IMR-90 (cell line): Measurements from ENCODE around the gene HEXIM1. TPM values are rescaled to one million over a fixed set of nuclear protein-coding genes. Genes with fewer than 3 reads are reported as not detected.

ENCODE experiments used
- ATAC-seq: fragments of 200-7000 bp; cut with Tn5 transposase; 2 replicates; pipeline ENCODE4 v1.9.1; 2020; ENCODE audit warnings: low read depth, mild to moderate bottlenecking, moderate library complexity
- BruUV-seq: library from RNA; stranded (reverse); fragments of 400-500 nt; replicated peaks from 2 replicates; lab custom pipeline; 2021; lab: Mats Ljungman, UMichigan
- CTCF ChIA-PET: fragments of 300-600 bp; formaldehyde crosslinking; extraction: SDS; loops from one replicate; lab custom pipeline; 2021; ENCODE audit warnings: antibody characterized with exemption; lab: Yijun Ruan, JAX
- POLR2A ChIA-PET: fragments of 300-600 bp; sonication (Branson Sonifier 250); formaldehyde crosslinking; loops from one replicate; lab custom pipeline; 2022; ENCODE audit warnings: antibody characterized with exemption; ENCODE audit not compliant: unreplicated experiment; lab: Charles Lee
- DNase-seq: peaks from one replicate; pipeline ENCODE4 v3.0.0; 2013
- H2AFZ ChIP-seq: replicated peaks from 2 replicates; pipeline ENCODE3; 2013; ENCODE audit warnings: low read length, mild to moderate bottlenecking; ENCODE audit not compliant: poor library complexity
- H2AK5ac ChIP-seq: 2 replicates; pipeline ENCODE4 v1.6.1; 2013; ENCODE audit warnings: low read depth, low read length, inconsistent platforms
- H2AK9ac ChIP-seq: replicated peaks from 2 replicates; pipeline ENCODE3; 2013; ENCODE audit warnings: mild to moderate bottlenecking, low read depth, low read length, moderate library complexity; ENCODE audit not compliant: poor library complexity
- H2BK120ac ChIP-seq: 2 replicates; pipeline ENCODE4 v1.6.1; 2013; ENCODE audit warnings: low read depth, low read length, inconsistent platforms
- H2BK15ac ChIP-seq: 3 replicates; pipeline ENCODE4 v1.6.1; 2013; ENCODE audit warnings: low read depth, low read length, inconsistent platforms
- H2BK20ac ChIP-seq: 2 replicates; pipeline ENCODE4 v1.6.1; 2013; ENCODE audit warnings: low read depth, mild to moderate bottlenecking, inconsistent platforms, low read length, moderate library complexity
- H2BK5ac ChIP-seq: 2 replicates; pipeline ENCODE4 v1.6.1; 2013; ENCODE audit warnings: mild to moderate bottlenecking, low read depth, low read length, inconsistent platforms; ENCODE audit not compliant: poor library complexity, severe bottlenecking
- H3K14ac ChIP-seq: replicated peaks from 2 replicates; pipeline ENCODE4 v1.6.1; 2013; ENCODE audit warnings: low read depth, low read length, inconsistent platforms
- H3K18ac ChIP-seq: 2 replicates; pipeline ENCODE4 v1.6.1; 2013; ENCODE audit warnings: low read depth, low read length, control low read depth
- H3K23ac ChIP-seq: 2 replicates; pipeline ENCODE4 v1.6.1; 2013; ENCODE audit warnings: low read depth, low read length, inconsistent platforms
- H3K27ac ChIP-seq: 2 replicates; pipeline ENCODE4 v1.5.1; 2013; ENCODE audit warnings: mild to moderate bottlenecking, control low read depth, low read length; ENCODE audit not compliant: insufficient read depth
- H3K27me3 ChIP-seq: 2 replicates; pipeline ENCODE4 v1.6.1; 2013; ENCODE audit warnings: low read length; ENCODE audit not compliant: control insufficient read depth, insufficient read depth
- H3K36me3 ChIP-seq: 2 replicates; pipeline ENCODE4 v1.6.1; 2013; ENCODE audit warnings: low read length, mixed read lengths; ENCODE audit not compliant: control insufficient read depth, insufficient read depth
- H3K4ac ChIP-seq: 2 replicates; pipeline ENCODE4 v1.6.1; 2013; ENCODE audit warnings: low read depth, low read length, inconsistent platforms
- H3K4me1 ChIP-seq: 2 replicates; pipeline ENCODE4 v1.6.1; 2013; ENCODE audit warnings: low read length, mixed read lengths; ENCODE audit not compliant: control insufficient read depth, insufficient read depth
- H3K4me2 ChIP-seq: 2 replicates; pipeline ENCODE4 v1.6.1; 2013; ENCODE audit warnings: low read depth, mild to moderate bottlenecking, control low read depth, low read length, moderate library complexity
- H3K4me3 ChIP-seq: 2 replicates; pipeline ENCODE4 v1.5.1; 2013; ENCODE audit warnings: low read depth, mild to moderate bottlenecking, control low read depth, low read length, moderate library complexity; ENCODE audit not compliant: insufficient read depth
- H3K56ac ChIP-seq: 2 replicates; pipeline ENCODE4 v1.6.1; 2013; ENCODE audit warnings: low read length, inconsistent platforms; ENCODE audit not compliant: insufficient read depth; ENCODE audit errors: extremely low read depth
- H3K79me1 ChIP-seq, 2 experiments: 2 replicates each; pipeline ENCODE4 v1.6.1; 2013; ENCODE audit warnings: low read length in 2 of 2, inconsistent platforms in 1 of 2, low read depth in 1 of 2
- H3K9ac ChIP-seq: 2 replicates; pipeline ENCODE4 v1.6.1; 2013; ENCODE audit warnings: low read depth, low read length, control low read depth
- H3K9me1 ChIP-seq: 2 replicates; pipeline ENCODE4 v1.6.1; 2013; ENCODE audit warnings: low read length, inconsistent platforms; ENCODE audit not compliant: insufficient read depth
- H3K9me3 ChIP-seq: 2 replicates; pipeline ENCODE4 v1.6.1; 2013; ENCODE audit warnings: low read length; ENCODE audit not compliant: control insufficient read depth, insufficient read depth
- H4K20me1 ChIP-seq: 2 replicates; pipeline ENCODE4 v1.6.1; 2013; ENCODE audit warnings: low read length, inconsistent platforms; ENCODE audit not compliant: insufficient read depth
- H4K5ac ChIP-seq: 2 replicates; pipeline ENCODE4 v1.6.1; 2013; ENCODE audit warnings: mild to moderate bottlenecking, low read depth, low read length, control low read depth
- H4K8ac ChIP-seq, 2 experiments: 2 replicates each; pipeline ENCODE4 v1.6.1; 2013; ENCODE audit warnings: low read depth in 2 of 2, low read length in 2 of 2, control low read depth in 1 of 2, inconsistent platforms in 1 of 2
- H4K91ac ChIP-seq: 2 replicates; pipeline ENCODE4 v1.6.1; 2013; ENCODE audit warnings: low read depth, low read length, inconsistent platforms; ENCODE audit not compliant: insufficient read depth
- BHLHE40 ChIP-seq: fragments of 150-350 bp; IDR thresholded peaks from 2 replicates; pipeline ENCODE4 v1.6.1; 2016; ENCODE audit warnings: mild to moderate bottlenecking, low read depth, low read length
- CEBPB ChIP-seq: IDR thresholded peaks from 2 replicates; pipeline ENCODE4 v1.6.1; 2012; ENCODE audit warnings: low read depth, low read length, improper control_type of control experiment
- CHD1 ChIP-seq: IDR thresholded peaks from 2 replicates; pipeline ENCODE4 v1.6.1; 2012; ENCODE audit warnings: low read depth, low read length, improper control_type of control experiment
- FOS ChIP-seq: fragments of 150-350 bp; IDR thresholded peaks from 2 replicates; pipeline ENCODE4 v1.6.1; 2016; ENCODE audit warnings: low read depth, low read length
- MAFK ChIP-seq: IDR thresholded peaks from 2 replicates; pipeline ENCODE4 v1.6.1; 2012; ENCODE audit warnings: low read depth, low read length, improper control_type of control experiment
- MAZ ChIP-seq: IDR thresholded peaks from 2 replicates; pipeline ENCODE4 v1.6.1; 2012; ENCODE audit warnings: low read depth, mild to moderate bottlenecking, low read length, improper control_type of control experiment, moderate library complexity, borderline replicate concordance
- MXI1 ChIP-seq: IDR thresholded peaks from 2 replicates; pipeline ENCODE4 v1.6.1; 2012; ENCODE audit warnings: low read depth, mild to moderate bottlenecking, low read length, moderate library complexity, borderline replicate concordance
- NFE2L2 ChIP-seq: fragments of 150-350 bp; IDR thresholded peaks from 2 replicates; pipeline ENCODE4 v1.6.1; 2016; ENCODE audit warnings: low read depth, mild to moderate bottlenecking, low read length
- POLR2A ChIP-seq: IDR thresholded peaks from 2 replicates; pipeline ENCODE4 v1.6.1; 2012; ENCODE audit warnings: mild to moderate bottlenecking, low read depth, low read length
- RAD21 ChIP-seq: IDR thresholded peaks from 2 replicates; pipeline ENCODE4 v1.6.1; 2012; ENCODE audit warnings: low read length, improper control_type of control experiment
- RCOR1 ChIP-seq: IDR thresholded peaks from 2 replicates; pipeline ENCODE4 v1.6.1; 2012; ENCODE audit warnings: mild to moderate bottlenecking, low read length, improper control_type of control experiment; ENCODE audit not compliant: insufficient replicate concordance
- RFX5 ChIP-seq: IDR thresholded peaks from 2 replicates; pipeline ENCODE4 v1.8.0; 2012; ENCODE audit warnings: low read depth, mild to moderate bottlenecking, low read length, moderate library complexity
- SMC3 ChIP-seq: fragments of 150-350 bp; IDR thresholded peaks from 2 replicates; pipeline ENCODE4 v1.6.1; 2016; ENCODE audit warnings: low read depth, mild to moderate bottlenecking, antibody characterized with exemption, low read length, moderate library complexity
- dilution Hi-C: fragments of 300-500 bp; cut with HindIII; formaldehyde crosslinking; loops from one replicate; pipeline ENCODE4 v1.14.3; 2018; ENCODE audit warnings: low sequenced_read_pairs; ENCODE audit not compliant: unreplicated experiment
- in situ Hi-C: fragments of 300-500 bp; cut with MboI; formaldehyde crosslinking; loops from 3 replicates; pipeline ENCODE4 v1.14.3; 2019; ENCODE audit warnings: low sequenced_read_pairs, inconsistent platforms, mixed read lengths
- intact Hi-C: fragments of 100-400 bp; cut with micrococcal nuclease; formaldehyde crosslinking; loops from 2 replicates; pipeline ENCODE4 v1.10.0; 2022
- polyA plus RNA-seq, 3 experiments: library from polyadenylated mRNA; depleted of rRNA; stranded (reverse); fragments of >200 nt; gene quantifications; 2 replicates each; pipeline ENCODE4 v1.2.3, GENCODE V29; 2012; ENCODE audit warnings: low replicate concordance in 1 of 3
- total RNA-seq: library from RNA; depleted of rRNA; stranded (reverse); fragments of >200 nt; gene quantifications from 2 replicates; pipeline ENCODE4 v1.2.3, GENCODE V29; 2012
- TF ChIP-seq, protein P1 (sequence below): conservative IDR thresholded peaks from 2 replicates; pipeline ENCODE4 v1.5.1; 2012; ENCODE audit warnings: mild to moderate bottlenecking, low read depth, low read length, improper control_type of control experiment
- TF ChIP-seq, protein P2 (sequence below): fragments of 150-350 bp; IDR thresholded peaks from 2 replicates; pipeline ENCODE4 v1.6.1; 2017; ENCODE audit warnings: mild to moderate bottlenecking, antibody characterized with exemption, low read length, low read depth
- TF ChIP-seq, protein P3 (sequence below): fragments of 150-350 bp; IDR thresholded peaks from 2 replicates; pipeline ENCODE4 v1.6.1; 2016; ENCODE audit warnings: low read depth, mild to moderate bottlenecking, low read length, moderate library complexity, borderline replicate concordance

HEXIM1 gene
- total and polyA plus RNA-seq, 2 of the 4 experiments (the other 2 are of a cell fraction) = 5.9 to 14.5 TPM

DNA sequence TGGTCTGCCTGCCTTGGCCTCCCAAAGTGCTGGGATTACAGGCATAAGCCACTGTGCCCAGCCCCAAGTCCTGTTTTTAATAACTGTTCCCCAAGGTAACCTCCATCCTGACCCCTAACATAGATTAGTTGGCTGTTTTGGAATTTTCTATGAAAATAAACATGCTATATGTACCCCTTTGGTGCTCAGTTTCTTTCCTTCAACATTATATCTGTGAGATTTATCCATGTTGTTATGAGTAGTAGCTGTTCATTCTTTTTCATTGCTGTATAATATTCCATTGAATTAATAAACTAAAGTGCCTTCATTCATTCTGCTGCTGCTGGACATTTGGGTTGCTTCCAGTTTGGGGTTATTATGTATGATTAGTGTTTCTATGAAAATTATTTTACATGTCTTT is 47.1 kb downstream of the HEXIM1 start:
- H2BK5ac ChIP-seq = no peak overlapping the region
- H4K8ac ChIP-seq = no peak overlapping the region
- no peak overlapping the region for H4K5ac ChIP-seq
- no peak overlapping the region for H3K18ac ChIP-seq
- no peak overlapping the region for H2AFZ ChIP-seq
- no peak overlapping the region for H3K56ac ChIP-seq
- DNase-seq (no peak), ATAC-seq (no peak)
- no peak overlapping the region for H3K4me2 ChIP-seq
- ChIA-PET POLR2A (interaction anchor here (0.6 kb wide), 1 partner anchor 22 kb away, joined by 9 read pairs; no protein-coding TSS in a partner anchor), CTCF (interaction anchor here (1.4 to 1.9 kb wide), 2 partner anchors 46 to 60 kb away, joined by 6 to 12 read pairs; partner anchors contain the start of gene ACBD4)
- no peak overlapping the region for H2BK120ac ChIP-seq
- no peaks in the 10 kb centered on the region for H3K9me1 ChIP-seq
- no peaks in the 10 kb centered on the region for H4K20me1 ChIP-seq
- H2AK5ac ChIP-seq = no peak overlapping the region
- no peak overlapping the region for H3K23ac ChIP-seq
- no peak overlapping the region for H3K14ac ChIP-seq
- no peak overlapping the region for H3K4ac ChIP-seq
- no peak overlapping the region for H3K9ac ChIP-seq
- no peak overlapping the region for H3K4me3 ChIP-seq
- no peak overlapping the region for H4K91ac ChIP-seq
- H3K4me1 ChIP-seq = peaks cover 8% of the 10 kb centered on the region
- dilution Hi-C loops = no loop called here
- intact Hi-C loops = no loop called here
- no TSS peak for BruUV-seq
- H3K36me3 ChIP-seq = no peaks in the 10 kb centered on the region
- no peak overlapping the region for H2BK20ac ChIP-seq
- H3K79me1 ChIP-seq = no peaks in the 10 kb centered on the region
- H3K27me3 ChIP-seq = no peaks in the 10 kb centered on the region
- H2AK9ac ChIP-seq = no peak overlapping the region
- TF ChIP-seq, protein P1, sequence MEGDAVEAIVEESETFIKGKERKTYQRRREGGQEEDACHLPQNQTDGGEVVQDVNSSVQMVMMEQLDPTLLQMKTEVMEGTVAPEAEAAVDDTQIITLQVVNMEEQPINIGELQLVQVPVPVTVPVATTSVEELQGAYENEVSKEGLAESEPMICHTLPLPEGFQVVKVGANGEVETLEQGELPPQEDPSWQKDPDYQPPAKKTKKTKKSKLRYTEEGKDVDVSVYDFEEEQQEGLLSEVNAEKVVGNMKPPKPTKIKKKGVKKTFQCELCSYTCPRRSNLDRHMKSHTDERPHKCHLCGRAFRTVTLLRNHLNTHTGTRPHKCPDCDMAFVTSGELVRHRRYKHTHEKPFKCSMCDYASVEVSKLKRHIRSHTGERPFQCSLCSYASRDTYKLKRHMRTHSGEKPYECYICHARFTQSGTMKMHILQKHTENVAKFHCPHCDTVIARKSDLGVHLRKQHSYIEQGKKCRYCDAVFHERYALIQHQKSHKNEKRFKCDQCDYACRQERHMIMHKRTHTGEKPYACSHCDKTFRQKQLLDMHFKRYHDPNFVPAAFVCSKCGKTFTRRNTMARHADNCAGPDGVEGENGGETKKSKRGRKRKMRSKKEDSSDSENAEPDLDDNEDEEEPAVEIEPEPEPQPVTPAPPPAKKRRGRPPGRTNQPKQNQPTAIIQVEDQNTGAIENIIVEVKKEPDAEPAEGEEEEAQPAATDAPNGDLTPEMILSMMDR = no peak
- no peak for TF ChIP-seq MAFK
- no peak for TF ChIP-seq MAZ
- no peak for TF ChIP-seq POLR2A
- no peak for TF ChIP-seq RFX5
- no peak for TF ChIP-seq MXI1
- TF ChIP-seq CHD1 = no peak
- TF ChIP-seq NFE2L2 = no peak
- TF ChIP-seq BHLHE40 = no peak
- TF ChIP-seq FOS = no peak
- no peak for TF ChIP-seq RAD21
- TF ChIP-seq CEBPB = no peak
- TF ChIP-seq, protein P2, sequence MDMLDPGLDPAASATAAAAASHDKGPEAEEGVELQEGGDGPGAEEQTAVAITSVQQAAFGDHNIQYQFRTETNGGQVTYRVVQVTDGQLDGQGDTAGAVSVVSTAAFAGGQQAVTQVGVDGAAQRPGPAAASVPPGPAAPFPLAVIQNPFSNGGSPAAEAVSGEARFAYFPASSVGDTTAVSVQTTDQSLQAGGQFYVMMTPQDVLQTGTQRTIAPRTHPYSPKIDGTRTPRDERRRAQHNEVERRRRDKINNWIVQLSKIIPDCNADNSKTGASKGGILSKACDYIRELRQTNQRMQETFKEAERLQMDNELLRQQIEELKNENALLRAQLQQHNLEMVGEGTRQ = no peak
- TF ChIP-seq, protein P3, sequence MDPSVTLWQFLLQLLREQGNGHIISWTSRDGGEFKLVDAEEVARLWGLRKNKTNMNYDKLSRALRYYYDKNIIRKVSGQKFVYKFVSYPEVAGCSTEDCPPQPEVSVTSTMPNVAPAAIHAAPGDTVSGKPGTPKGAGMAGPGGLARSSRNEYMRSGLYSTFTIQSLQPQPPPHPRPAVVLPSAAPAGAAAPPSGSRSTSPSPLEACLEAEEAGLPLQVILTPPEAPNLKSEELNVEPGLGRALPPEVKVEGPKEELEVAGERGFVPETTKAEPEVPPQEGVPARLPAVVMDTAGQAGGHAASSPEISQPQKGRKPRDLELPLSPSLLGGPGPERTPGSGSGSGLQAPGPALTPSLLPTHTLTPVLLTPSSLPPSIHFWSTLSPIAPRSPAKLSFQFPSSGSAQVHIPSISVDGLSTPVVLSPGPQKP = no peak
- TF ChIP-seq SMC3 = no peak
- TF ChIP-seq RCOR1 = no peak
- H3K27ac ChIP-seq = no peak overlapping the region
- H2BK15ac ChIP-seq = no peak overlapping the region
- in situ Hi-C loops = loop anchor here (5.0 kb wide), 1 partner anchor 58 kb away; the partner anchor contains the start of gene ACBD4
- no peaks in the 10 kb centered on the region for H3K9me3 ChIP-seq
